SIG-M5 (cell line): ENCODE data around the gene MRPL43.

ENCODE experiments used
- DNase-seq: peaks from one replicate; lab custom pipeline; 2025; lab: John Stamatoyannopoulos, UW

MRPL43 gene

GRCh38 chr10:101019440-101019703, 32.1 kb upstream of the MRPL43 start:
- no peak for DNase-seq

GRCh38 chr10:101018600-101019439, 31.5 kb upstream of the MRPL43 start:
- DNase-seq, result no peak

GRCh38 chr10:101018118-101018599, 30.9 kb upstream of the MRPL43 start:
- DNase-seq, result no peak

DNA sequence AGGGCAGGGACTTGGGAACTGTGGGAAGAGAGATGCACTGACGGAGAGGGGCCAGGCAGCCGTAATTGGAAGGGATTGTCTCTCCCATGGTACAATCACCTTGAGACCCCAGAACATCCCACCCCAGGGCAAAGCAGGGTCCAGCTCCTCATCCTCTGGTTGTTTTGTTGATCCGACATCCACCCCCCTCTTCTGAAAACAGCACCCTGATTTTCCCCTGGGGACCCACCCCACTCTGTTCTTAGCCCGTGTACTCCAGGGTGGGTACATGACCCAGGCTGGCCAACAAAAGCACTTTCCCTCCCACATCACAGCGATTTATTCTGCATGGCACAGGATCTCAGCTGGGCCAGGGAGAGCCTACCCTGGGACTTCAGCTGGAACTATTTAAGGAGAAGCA, 29.5 kb upstream of the MRPL43 start:
- DNase-seq, result no peak

GRCh38 chr10:101015582-101015973, 28.3 kb upstream of the MRPL43 start:
- DNase-seq, result no peak

- no peak for DNase-seq
Observed at GRCh38 chr10:101014966-101015581, 27.8 kb upstream of the MRPL43 start.

GRCh38 chr10:101014230-101014884, 27.1 kb upstream of the MRPL43 start:
- no peak for DNase-seq

DNA sequence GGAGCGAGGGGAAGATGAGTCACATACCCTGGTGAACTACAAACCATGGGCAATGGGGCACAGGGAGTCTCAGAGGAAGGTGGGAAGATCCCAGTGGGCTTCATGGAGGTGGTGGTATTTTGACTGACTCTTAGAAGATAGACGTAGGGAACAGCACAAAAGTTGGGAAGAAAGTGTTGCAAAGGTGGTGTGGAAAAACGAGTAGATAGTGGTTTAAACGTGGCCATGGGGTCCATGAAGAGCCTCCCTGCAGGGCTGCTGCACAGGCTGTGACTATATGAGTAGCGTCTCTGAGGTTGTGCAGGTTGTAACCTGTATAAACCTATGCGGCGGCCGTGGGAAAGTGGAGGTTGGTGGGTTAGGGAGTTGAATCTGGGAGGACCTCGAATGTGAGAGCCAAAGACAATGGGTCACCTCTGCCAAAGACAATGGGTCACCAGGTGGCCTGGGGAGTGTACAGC, 26.1 kb upstream of the MRPL43 start:
- DNase-seq, result no peak

GRCh38 chr10:101012525-101013364, 25.4 kb upstream of the MRPL43 start:
- peak; percentile 21 for DNase-seq

GRCh38 chr10:101011517-101012423, 24.5 kb upstream of the MRPL43 start:
- no peak for DNase-seq

GRCh38 chr10:101010329-101010728, 23.0 kb upstream of the MRPL43 start:
- DNase-seq, result no peak

DNA sequence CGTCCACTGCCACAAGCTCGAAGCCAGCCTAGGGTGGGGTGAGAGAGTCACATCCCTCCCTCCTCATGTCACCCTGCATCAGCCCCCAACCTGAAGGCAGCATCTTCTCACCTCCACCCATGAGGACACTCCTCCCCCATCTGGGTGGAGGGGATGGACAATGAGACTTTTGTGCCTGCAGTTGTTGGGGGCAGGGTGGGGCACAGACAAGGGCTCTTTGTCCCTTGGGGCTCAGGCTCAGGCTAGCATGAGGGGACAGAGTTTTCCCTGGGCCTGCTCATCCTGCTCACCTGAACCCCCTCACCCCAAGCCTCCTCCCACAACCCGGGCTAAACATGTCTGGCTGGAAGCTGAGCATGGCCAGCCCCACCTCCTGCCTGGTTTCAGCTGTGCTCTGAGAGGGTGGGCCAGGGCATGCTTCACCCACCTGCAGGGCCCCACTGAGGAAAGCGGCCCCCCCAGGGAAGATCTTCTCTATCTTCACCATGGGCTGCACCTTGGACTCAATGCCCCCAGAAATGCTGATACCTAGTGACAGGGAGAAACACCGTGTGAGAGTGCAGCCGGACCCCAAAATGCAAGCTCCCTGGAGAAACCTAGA, 21.6 kb upstream of the MRPL43 start:
- no peak for DNase-seq

- DNase-seq, result no peak
Observed at GRCh38 chr10:101007915-101008822, 20.9 kb upstream of the MRPL43 start.

GRCh38 chr10:101007099-101007711, 19.9 kb upstream of the MRPL43 start:
- no peak for DNase-seq

GRCh38 chr10:101006593-101007098, 19.3 kb upstream of the MRPL43 start:
- DNase-seq, result no peak

DNA sequence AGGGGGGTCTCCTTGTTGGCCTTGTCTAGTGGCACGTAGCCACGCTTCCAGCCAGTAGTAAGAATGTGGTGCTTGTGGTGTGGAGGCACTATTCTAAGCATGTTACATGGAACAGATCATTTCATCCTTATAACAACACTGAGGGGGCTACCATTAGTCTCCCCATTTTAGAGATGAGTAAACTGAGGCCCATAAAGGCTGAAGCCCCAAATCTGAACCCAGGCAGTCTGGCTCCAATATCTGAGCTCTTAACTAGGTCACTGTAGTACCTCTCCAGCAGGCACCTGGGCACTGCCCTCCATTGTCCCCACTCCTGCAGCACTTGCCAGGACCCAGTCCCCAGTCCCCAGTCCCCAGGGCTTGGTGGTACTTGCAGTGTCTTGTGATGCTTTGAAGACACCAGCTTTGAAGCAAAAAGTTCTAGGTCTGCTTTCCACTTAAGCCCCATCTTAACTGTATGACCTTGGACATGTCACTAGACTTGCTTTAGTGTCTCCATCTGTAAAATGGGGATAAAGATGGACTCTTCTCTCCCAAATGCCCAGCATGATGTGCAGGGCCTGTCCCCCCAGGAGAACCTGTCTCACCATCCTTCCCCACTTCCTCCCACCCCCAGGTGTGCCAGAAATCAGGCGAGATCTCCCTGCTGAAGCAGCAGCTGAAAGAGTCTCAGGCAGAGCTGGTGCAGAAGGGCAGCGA, 18.7 kb upstream of the MRPL43 start:
- no peak for DNase-seq

- no peak for DNase-seq
Observed at GRCh38 chr10:101005361-101005760, 18.1 kb upstream of the MRPL43 start.

GRCh38 chr10:101003639-101004206, 16.4 kb upstream of the MRPL43 start:
- no peak for DNase-seq
